ENCODE data around the gene KRT84. TPM values are rescaled to one million over a fixed set of nuclear protein-coding genes. Genes with fewer than 3 reads are reported as not detected.

The KRT84 gene
- total RNA-seq, 3 donors from 2014 or later (not counting 1 experiment from before 2014, with no cell fraction given), result not detected

DNA sequence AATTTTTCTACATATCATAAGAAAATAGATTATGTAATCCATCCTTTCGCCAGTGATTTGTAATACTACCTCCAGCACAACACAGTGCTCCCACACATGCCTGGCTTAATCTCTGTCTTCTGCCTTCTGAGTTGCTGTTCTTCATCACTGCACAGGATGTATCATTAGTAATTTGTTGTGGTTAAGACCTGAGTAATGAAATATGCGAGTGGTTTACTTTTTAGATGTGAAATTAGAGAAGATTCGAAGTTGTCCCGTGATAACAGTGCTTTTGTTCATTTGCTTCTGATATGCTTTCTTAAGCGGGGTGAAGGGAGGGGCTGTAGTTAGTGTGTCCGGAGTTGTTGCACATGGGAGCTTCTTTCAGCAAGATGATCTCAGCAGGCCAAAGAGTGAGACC is 36.3 kb downstream of the KRT84 start:
- Mint-ChIP-seq H3K4me1 (peaks cover 22 to 39% of the 10 kb centered on the region in 2 donors), H3K9me3 (no peaks in the 10 kb centered on the region), H3K27me3 (ENCODE audit: low read depth in 2 of 2) (peaks cover 56 to 71% of the 10 kb centered on the region in 2 donors), H3K36me3 (no peaks in the 10 kb centered on the region), H3K4me3 (no peak overlapping the region), H3K27ac (no peak overlapping the region)
- H3K4me3 ChIP-seq (ENCODE audit: low read length), result no peak overlapping the region
- TF ChIP-seq, protein P1, sequence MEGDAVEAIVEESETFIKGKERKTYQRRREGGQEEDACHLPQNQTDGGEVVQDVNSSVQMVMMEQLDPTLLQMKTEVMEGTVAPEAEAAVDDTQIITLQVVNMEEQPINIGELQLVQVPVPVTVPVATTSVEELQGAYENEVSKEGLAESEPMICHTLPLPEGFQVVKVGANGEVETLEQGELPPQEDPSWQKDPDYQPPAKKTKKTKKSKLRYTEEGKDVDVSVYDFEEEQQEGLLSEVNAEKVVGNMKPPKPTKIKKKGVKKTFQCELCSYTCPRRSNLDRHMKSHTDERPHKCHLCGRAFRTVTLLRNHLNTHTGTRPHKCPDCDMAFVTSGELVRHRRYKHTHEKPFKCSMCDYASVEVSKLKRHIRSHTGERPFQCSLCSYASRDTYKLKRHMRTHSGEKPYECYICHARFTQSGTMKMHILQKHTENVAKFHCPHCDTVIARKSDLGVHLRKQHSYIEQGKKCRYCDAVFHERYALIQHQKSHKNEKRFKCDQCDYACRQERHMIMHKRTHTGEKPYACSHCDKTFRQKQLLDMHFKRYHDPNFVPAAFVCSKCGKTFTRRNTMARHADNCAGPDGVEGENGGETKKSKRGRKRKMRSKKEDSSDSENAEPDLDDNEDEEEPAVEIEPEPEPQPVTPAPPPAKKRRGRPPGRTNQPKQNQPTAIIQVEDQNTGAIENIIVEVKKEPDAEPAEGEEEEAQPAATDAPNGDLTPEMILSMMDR (IDR thresholded peaks at IDR 0.05), result no peak
- H3K9me3 ChIP-seq (ENCODE audit: control insufficient read depth, insufficient read depth, low read length), result no peaks in the 10 kb centered on the region
- no peaks in the 10 kb centered on the region for H3K36me3 ChIP-seq (ENCODE audit: control insufficient read depth, insufficient read depth, low read length)
- H3K4me1 ChIP-seq (ENCODE audit: control insufficient read depth, insufficient read depth, low read length), result peaks cover 25% of the 10 kb centered on the region
- peaks cover 41% of the 10 kb centered on the region for H3K27me3 ChIP-seq (ENCODE audit: control insufficient read depth, insufficient read depth, low read length)
- intact Hi-C loops (cut with micrococcal nuclease), result no loop called here
- no peak for DNase-seq
- no peak for ATAC-seq
- WGBS (ENCODE audit: insufficient coverage), result 78% methylated on average over 5 of the region's 6 CpGs
- no peak overlapping the region for H3K27ac ChIP-seq (ENCODE audit: low read length)

DNA sequence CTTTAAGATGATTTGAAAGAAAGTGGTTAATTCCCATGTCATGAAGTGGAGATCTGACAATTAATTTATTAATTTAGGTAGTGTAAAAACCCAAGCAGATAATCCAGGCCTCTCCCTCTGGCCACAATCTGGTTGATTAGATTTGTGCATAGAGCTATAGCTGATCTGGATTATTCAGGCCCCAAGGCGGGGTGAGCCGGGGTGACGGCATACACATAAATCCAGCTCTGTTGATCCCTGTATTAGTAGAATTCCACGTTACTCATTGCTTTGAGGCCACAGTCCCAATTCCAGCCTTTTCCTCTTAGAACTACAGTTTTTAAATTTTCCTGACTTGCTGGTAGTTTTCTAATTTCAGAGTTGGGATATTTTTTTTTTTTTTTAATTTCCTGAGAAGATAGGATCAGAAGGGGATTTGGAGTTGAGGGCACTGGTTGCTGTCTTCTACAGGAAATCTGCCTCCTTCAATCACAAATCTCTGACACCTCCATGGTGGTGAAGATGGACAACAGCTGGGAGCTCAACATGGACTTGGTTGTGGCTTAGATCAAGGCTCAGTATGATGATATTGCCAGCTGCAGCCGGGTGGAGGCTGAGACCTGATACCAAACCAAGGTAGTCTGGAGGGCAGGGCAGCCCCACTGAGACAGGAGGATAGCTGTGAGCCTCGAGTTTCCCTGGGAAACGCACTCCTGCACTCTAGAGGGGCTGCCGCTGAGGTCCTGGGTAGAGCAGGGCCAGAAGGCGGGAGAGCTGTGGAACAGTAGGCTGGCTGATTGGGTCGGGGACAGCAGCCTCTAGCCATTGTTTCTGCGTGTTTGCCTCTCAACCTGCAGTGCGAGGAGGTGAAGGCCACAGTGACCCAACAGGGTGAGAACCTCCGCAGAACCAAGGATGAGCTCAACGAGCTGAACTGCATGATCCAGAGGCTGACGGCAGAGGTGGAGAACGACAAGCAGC is 37.6 kb downstream of the KRT84 start:
- Mint-ChIP-seq H3K36me3 (no peaks in the 10 kb centered on the region), H3K9me3 (no peaks in the 10 kb centered on the region), H3K27me3 (ENCODE audit: low read depth in 2 of 2) (peaks cover 58 to 71% of the 10 kb centered on the region in 2 donors), H3K27ac (no peak overlapping the region), H3K4me1 (peaks cover 14 to 30% of the 10 kb centered on the region in 2 donors), H3K4me3 (no peak overlapping the region)
- no peak overlapping the region for H3K4me3 ChIP-seq (ENCODE audit: low read length)
- TF ChIP-seq, protein P1 (IDR thresholded peaks at IDR 0.05), result no peak
- no peaks in the 10 kb centered on the region for H3K36me3 ChIP-seq (ENCODE audit: control insufficient read depth, insufficient read depth, low read length)
- intact Hi-C loops (cut with micrococcal nuclease), result no loop called here
- peaks cover 23% of the 10 kb centered on the region for H3K4me1 ChIP-seq (ENCODE audit: control insufficient read depth, insufficient read depth, low read length)
- ATAC-seq (no peak), DNase-seq (no peak)
- peaks cover 29% of the 10 kb centered on the region for H3K27me3 ChIP-seq (ENCODE audit: control insufficient read depth, insufficient read depth, low read length)
- 75% methylated on average over 16 of the region's 16 CpGs for WGBS (ENCODE audit: insufficient coverage)
- H3K9me3 ChIP-seq (ENCODE audit: control insufficient read depth, insufficient read depth, low read length), result peaks cover 3% of the 10 kb centered on the region
- H3K27ac ChIP-seq (ENCODE audit: low read length), result no peak overlapping the region

DNA sequence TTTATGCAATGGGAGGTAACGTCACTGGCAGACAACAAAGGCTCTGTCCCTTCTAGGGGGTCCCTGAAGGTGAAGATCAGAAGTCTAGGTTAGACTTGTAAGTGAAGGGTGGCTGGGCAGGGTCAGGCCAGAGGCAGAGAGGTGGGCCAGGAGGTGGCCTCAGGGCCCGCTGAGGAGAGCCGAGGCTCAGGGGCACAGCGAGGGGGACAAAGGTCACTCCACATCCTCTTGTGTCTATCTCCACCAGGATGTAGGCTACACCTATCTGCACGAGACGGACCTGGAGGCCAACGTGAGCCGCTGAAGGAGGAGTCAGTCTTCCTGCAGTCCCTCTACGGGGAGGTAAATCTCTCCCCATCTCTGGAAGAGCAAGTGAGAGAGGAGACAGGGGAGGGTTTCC is 38.4 kb downstream of the KRT84 start:
- H3K4me1 Mint-ChIP-seq, result peaks cover 6 to 23% of the 10 kb centered on the region in 2 donors
- no peaks in the 10 kb centered on the region for H3K9me3 Mint-ChIP-seq
- DNase-seq, result no peak
- peaks cover 65 to 75% of the 10 kb centered on the region in 2 donors for H3K27me3 Mint-ChIP-seq (ENCODE audit: low read depth in 2 of 2)
- intact Hi-C loops (cut with micrococcal nuclease), result no loop called here
- no peak overlapping the region for H3K27ac ChIP-seq (ENCODE audit: low read length)
- no peak overlapping the region for H3K27ac Mint-ChIP-seq
- H3K27me3 ChIP-seq (ENCODE audit: control insufficient read depth, insufficient read depth, low read length), result peaks cover 29% of the 10 kb centered on the region
- H3K4me1 ChIP-seq (ENCODE audit: control insufficient read depth, insufficient read depth, low read length), result peaks cover 15% of the 10 kb centered on the region
- ATAC-seq, result no peak
- no peak overlapping the region for H3K4me3 ChIP-seq (ENCODE audit: low read length)
- 78% methylated on average over 9 of the region's 9 CpGs for WGBS (ENCODE audit: insufficient coverage)
- TF ChIP-seq, protein P1 (IDR thresholded peaks at IDR 0.05), result no peak
- H3K9me3 ChIP-seq (ENCODE audit: control insufficient read depth, insufficient read depth, low read length), result peaks cover 3% of the 10 kb centered on the region
- no peaks in the 10 kb centered on the region for H3K36me3 Mint-ChIP-seq
- no peaks in the 10 kb centered on the region for H3K36me3 ChIP-seq (ENCODE audit: control insufficient read depth, insufficient read depth, low read length)
- H3K4me3 Mint-ChIP-seq, result no peak overlapping the region
